Measurements from ENCODE around the gene CHMP5. TPM values are rescaled to one million over a fixed set of nuclear protein-coding genes. Genes with fewer than 3 reads are reported as not detected.

The CHMP5 gene
- total RNA-seq, 1 donor from 2014 or later: 56.9 TPM

- no peak for TF ChIP-seq CTCF (IDR thresholded peaks at IDR 0.05; ENCODE audit: borderline replicate concordance)
- H3K9me3 ChIP-seq (replicated peaks): no peaks in the 10 kb centered on the region
- no peak overlapping the region for H3K4me3 ChIP-seq
- H3K4me1 ChIP-seq: peaks cover 25% of the 10 kb centered on the region
- no peak for DNase-seq
- peaks cover 84% of the 10 kb centered on the region for H3K36me3 ChIP-seq
- H3K27ac ChIP-seq (replicated peaks): peak overlapping the region; percentile 86
- intact Hi-C loops (cut with micrococcal nuclease): no loop called here
- no peaks in the 10 kb centered on the region for H3K27me3 ChIP-seq (ENCODE audit: low read depth)
Measured at GRCh38 chr9:33329117-33329563, 64.3 kb downstream of the CHMP5 start.

GRCh38 chr9:33329979-33330378 is 65.1 kb downstream of the CHMP5 start:
- H3K4me1 ChIP-seq: peaks cover 25% of the 10 kb centered on the region
- H3K36me3 ChIP-seq: peaks cover 84% of the 10 kb centered on the region
- intact Hi-C loops (cut with micrococcal nuclease): no loop called here
- H3K4me3 ChIP-seq: no peak overlapping the region
- peak overlapping the region; percentile 86 for H3K27ac ChIP-seq (replicated peaks)
- H3K27me3 ChIP-seq (ENCODE audit: low read depth): no peaks in the 10 kb centered on the region
- no peak for DNase-seq
- no peaks in the 10 kb centered on the region for H3K9me3 ChIP-seq (replicated peaks)
- no peak for TF ChIP-seq CTCF (IDR thresholded peaks at IDR 0.05; ENCODE audit: borderline replicate concordance)

GRCh38 chr9:33331377-33331891 is 66.6 kb downstream of the CHMP5 start:
- H3K27me3 ChIP-seq (ENCODE audit: low read depth): no peaks in the 10 kb centered on the region
- intact Hi-C loops (cut with micrococcal nuclease): no loop called here
- no peak overlapping the region for H3K27ac ChIP-seq (replicated peaks)
- H3K36me3 ChIP-seq: peaks cover 90% of the 10 kb centered on the region
- no peak for TF ChIP-seq CTCF (IDR thresholded peaks at IDR 0.05; ENCODE audit: borderline replicate concordance)
- no peak overlapping the region for H3K4me3 ChIP-seq
- peaks cover 25% of the 10 kb centered on the region for H3K4me1 ChIP-seq
- DNase-seq: no peak
- H3K9me3 ChIP-seq (replicated peaks): no peaks in the 10 kb centered on the region

Other genes starting within 250 kb of the CHMP5 start
- 88.0 TPM for gene DNAJA1, start 239.8 kb upstream of the CHMP5 start, total RNA-seq
- gene SMU1, start 188.4 kb upstream of the CHMP5 start, total RNA-seq: 14.9 TPM
- gene B4GALT1, start 97.7 kb upstream of the CHMP5 start, total RNA-seq: 37.1 TPM
- gene SPINK4, start 24.9 kb upstream of the CHMP5 start, total RNA-seq: not detected
- 138 TPM for gene BAG1, start 341 bp upstream of the CHMP5 start, total RNA-seq
- gene NFX1, start 25.5 kb downstream of the CHMP5 start, total RNA-seq: 31.4 TPM
- gene AQP7, start 137.5 kb downstream of the CHMP5 start, total RNA-seq: 150 TPM
- gene AQP3, start 182.5 kb downstream of the CHMP5 start, total RNA-seq: 13.6 TPM
- 13.4 TPM for gene NOL6, start 208.9 kb downstream of the CHMP5 start, total RNA-seq